Fibroblast of pulmonary artery (primary cell): Measurements from ENCODE around the gene MAL.

ENCODE experiments used
- DNase-seq: peaks from one replicate; pipeline ENCODE4 v3.0.0-alpha.2; 2010; ENCODE audit warnings: low read depth
- H3K4me3 ChIP-seq: replicated peaks from 2 replicates; pipeline ENCODE4 v1.5.1; 2011; ENCODE audit warnings: low read depth, mild to moderate bottlenecking, control low read depth, low read length, moderate library complexity
- CTCF ChIP-seq: IDR thresholded peaks from 2 replicates; pipeline ENCODE4 v1.5.1; 2011; ENCODE audit warnings: mild to moderate bottlenecking, control low read depth, low read length, inconsistent platforms; ENCODE audit errors: missing control alignments

The MAL gene

GRCh38 chr2:94982675-94983074 lies 42.8 kb upstream of the MAL start:
- DNase-seq, result peak; percentile 1
- H3K4me3 ChIP-seq, result no peak overlapping the region
- TF ChIP-seq CTCF, result no peak

GRCh38 chr2:94984964-94985575 lies 40.4 kb upstream of the MAL start:
- H3K4me3 ChIP-seq, result no peak overlapping the region
- no peak for TF ChIP-seq CTCF
- no peak for DNase-seq

DNA sequence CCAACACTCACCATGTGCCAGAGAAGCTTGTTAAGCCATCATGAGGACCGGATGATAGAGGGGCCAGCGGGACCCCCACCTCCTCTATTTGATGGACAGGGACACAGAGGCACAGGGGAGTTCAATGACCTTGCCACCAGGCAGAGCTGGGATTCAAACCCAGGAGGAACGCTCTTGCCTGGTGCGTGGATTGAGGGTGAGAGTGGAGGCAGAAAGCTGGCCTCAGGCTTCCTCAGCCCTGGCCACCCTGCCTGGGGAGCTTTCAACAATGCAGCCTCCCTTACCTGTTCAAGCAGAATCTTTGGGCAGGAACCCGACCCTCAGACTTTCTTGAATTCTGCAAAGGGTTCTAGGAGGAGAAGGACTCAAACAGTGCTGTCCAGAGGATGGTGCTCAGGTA lies 39.9 kb upstream of the MAL start:
- no peak overlapping the region for H3K4me3 ChIP-seq
- DNase-seq, result no peak
- no peak for TF ChIP-seq CTCF

DNA sequence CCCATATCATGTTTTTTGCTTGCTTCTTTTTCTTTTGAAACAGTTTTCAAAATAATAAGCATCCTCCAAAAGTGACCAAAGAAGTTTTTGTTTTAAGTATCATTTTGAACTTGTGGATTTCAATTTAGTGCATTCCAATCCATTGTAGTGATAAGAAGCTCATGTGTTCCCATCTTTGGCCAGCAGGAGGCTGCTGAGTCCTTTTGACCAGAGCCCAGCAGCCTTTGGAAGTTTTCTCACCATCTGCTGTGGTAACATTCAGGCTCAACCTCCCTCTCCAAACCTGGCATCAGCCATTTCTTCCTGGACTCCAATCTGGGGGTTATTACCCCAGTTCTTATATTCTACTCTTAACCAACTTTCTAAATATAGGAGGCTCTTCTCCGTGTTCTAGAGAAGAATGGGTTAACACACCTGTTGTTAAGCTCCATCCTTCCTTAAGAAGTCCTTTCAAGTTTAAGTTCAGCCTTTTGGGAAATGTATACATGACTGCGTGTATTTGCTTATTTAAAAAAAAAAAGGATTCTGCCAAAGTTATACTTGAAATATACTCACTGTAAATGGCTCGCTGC lies 39.0 kb upstream of the MAL start:
- H3K4me3 ChIP-seq, result no peak overlapping the region
- peak; percentile 81 for TF ChIP-seq CTCF
- DNase-seq, result peak; percentile 73

DNA sequence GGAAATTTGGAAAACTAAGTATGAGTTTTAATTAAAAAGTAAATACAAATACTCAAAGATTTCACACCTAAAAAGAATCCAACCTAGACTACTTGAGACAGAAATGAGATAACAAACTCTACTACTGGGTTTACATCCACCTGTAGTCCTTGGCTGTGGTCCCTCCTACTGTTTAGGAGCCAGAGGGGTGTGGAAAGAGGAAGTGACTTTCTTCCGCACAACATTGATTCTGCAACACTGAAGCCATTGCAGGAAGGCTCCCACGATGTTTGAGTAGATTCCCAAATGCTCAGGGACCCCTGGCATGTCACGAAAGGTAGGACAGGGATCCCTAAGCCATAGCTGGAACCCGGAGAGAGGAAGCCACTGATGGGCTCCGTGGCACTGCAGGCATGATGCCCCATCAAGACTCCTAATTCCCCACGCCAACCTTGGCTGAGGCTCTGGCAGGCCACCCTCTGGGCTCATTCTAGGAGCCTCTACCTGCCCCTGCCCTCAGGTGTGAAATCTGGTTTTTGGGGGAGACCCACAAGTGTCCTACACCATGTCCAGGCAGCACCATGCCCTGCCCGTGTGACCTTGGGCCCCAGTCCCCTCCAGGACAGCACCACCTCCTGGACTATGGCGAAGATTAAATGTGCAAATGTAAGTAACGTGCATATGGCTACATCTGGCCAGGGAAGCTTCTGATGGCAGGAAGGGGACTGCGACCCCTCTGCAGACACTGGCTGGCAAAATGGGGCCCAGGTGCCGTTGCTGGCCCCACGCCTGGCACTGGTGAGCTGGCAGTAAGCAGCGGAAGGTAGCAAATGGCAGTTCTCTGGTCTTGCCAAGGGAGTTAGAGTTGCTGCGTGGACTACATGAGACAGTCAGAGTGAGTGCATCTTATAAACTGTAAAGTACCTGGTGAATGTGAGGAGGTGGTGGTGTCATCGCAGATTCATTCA lies 38.2 kb upstream of the MAL start:
- no peak overlapping the region for H3K4me3 ChIP-seq
- no peak for TF ChIP-seq CTCF
- DNase-seq, result no peak

- no peak for TF ChIP-seq CTCF
- no peak overlapping the region for H3K4me3 ChIP-seq
- no peak for DNase-seq
These were observed 34.6 kb upstream of the MAL start for GRCh38 chr2:94990956-94991355.
